ENCODE data around the gene RSPO3.

DNA sequence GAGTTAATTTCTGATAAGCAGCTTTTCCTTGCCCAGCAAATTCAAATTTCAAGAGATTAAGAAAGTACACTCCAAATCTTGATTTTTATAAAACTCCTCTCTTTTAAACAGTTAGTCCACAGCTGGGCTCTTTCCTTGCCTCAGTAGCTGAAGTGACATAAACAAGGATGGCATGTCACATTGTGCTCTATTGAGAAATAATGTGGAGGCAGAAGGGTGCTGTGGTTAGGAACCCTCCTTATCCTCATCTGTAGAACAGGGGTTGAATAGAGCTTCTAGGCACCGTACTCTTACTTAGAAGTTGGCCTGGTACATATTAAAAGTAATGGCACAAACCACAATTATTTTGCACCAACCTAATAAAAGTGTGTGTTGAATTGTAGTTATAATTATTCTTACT lies 70.3 kb downstream of the RSPO3 start:
- TF ChIP-seq, protein P1, sequence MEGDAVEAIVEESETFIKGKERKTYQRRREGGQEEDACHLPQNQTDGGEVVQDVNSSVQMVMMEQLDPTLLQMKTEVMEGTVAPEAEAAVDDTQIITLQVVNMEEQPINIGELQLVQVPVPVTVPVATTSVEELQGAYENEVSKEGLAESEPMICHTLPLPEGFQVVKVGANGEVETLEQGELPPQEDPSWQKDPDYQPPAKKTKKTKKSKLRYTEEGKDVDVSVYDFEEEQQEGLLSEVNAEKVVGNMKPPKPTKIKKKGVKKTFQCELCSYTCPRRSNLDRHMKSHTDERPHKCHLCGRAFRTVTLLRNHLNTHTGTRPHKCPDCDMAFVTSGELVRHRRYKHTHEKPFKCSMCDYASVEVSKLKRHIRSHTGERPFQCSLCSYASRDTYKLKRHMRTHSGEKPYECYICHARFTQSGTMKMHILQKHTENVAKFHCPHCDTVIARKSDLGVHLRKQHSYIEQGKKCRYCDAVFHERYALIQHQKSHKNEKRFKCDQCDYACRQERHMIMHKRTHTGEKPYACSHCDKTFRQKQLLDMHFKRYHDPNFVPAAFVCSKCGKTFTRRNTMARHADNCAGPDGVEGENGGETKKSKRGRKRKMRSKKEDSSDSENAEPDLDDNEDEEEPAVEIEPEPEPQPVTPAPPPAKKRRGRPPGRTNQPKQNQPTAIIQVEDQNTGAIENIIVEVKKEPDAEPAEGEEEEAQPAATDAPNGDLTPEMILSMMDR (conservative IDR thresholded peaks at IDR 0.05; ENCODE audit: low read length), result no peak
- TF ChIP-seq EZH2phosphoT487 (IDR thresholded peaks at IDR 0.05; ENCODE audit: borderline replicate concordance), result no peak
